HepG2 (cell line): ENCODE results near the gene ZNF26. TPM values are rescaled to one million over a fixed set of nuclear protein-coding genes. Genes with fewer than 3 reads are reported as not detected.
A peak's percentile ranks its signal among the peaks of the same experiment; 100 is the strongest.

Experiments
- ATAC-seq: fragments of 200-7000 bp; cut with Tn5 transposase; 3 replicates; pipeline ENCODE4 v1.9.1; 2020; ENCODE audit warnings: mild to moderate bottlenecking, moderate library complexity
- BruUV-seq: library from RNA; stranded (reverse); fragments of 400-500 nt; replicated peaks from 2 replicates; lab custom pipeline; 2021; lab: Mats Ljungman, UMichigan
- CTCF ChIA-PET: fragments of 300-600 bp; formaldehyde crosslinking; extraction: SDS; loops from one replicate; lab custom pipeline; 2021; ENCODE audit warnings: low total read pairs, inconsistent platforms, low intra/inter-chr PET ratio; lab: Yijun Ruan, JAX
- POLR2A ChIA-PET: fragments of 350-600 bp; sonication (Branson Sonifier 250); formaldehyde crosslinking; loops from one replicate; lab custom pipeline; 2020; ENCODE audit warnings: antibody characterized with exemption, inconsistent platforms; lab: Yijun Ruan, JAX
- DNase-seq: peaks from one replicate; pipeline ENCODE4 v3.0.0-alpha.2; 2015; ENCODE audit warnings: low spot score
- FAIRE-seq: peaks from 3 replicates; lab custom pipeline; 2011; peaks lifted over from hg19 to GRCh38; lab: Jason Lieb, UNC
- H2AFZ ChIP-seq: one replicate; pipeline ENCODE4 v1.6.1; 2011; ENCODE audit warnings: low read length, inconsistent platforms
- H3K27ac ChIP-seq: fragments of 300-600 bp; 3 replicates; pipeline ENCODE4 v1.8.0; 2011; ENCODE audit warnings: mixed run types, mild to moderate bottlenecking, mixed read lengths, low read length, inconsistent platforms; ENCODE audit not compliant: insufficient read depth; ENCODE audit errors: extremely low read length
- H3K27me3 ChIP-seq, 2 experiments: fragments of 200-600 bp in 1 of 2; 2 replicates in 1 of 2; 3 replicates in 1 of 2; pipeline versions ENCODE4 v1.6.0 to v1.8.0; 2011; ENCODE audit warnings: low read length in 2 of 2, mild to moderate bottlenecking in 2 of 2, moderate library complexity in 2 of 2, inconsistent platforms in 1 of 2; ENCODE audit not compliant: insufficient read depth in 2 of 2, control insufficient read depth in 1 of 2
- H3K36me3 ChIP-seq, 2 experiments: fragments of 200-600 bp in 1 of 2; replicated peaks in 1 of 2; 2 replicates in 1 of 2; 3 replicates in 1 of 2; pipeline versions ENCODE4 v1.5.1 to v1.8.0; 2011; ENCODE audit warnings: low read length in 2 of 2, inconsistent platforms in 1 of 2; ENCODE audit not compliant: insufficient read depth in 2 of 2, control insufficient read depth in 1 of 2
- H3K4me1 ChIP-seq: 2 replicates; pipeline ENCODE4 v1.5.1; 2012; ENCODE audit warnings: low read length, inconsistent platforms; ENCODE audit not compliant: insufficient read depth
- H3K4me2 ChIP-seq: 2 replicates; pipeline ENCODE4 v1.6.0; 2011; ENCODE audit warnings: low read depth, low read length, inconsistent platforms
- H3K4me3 ChIP-seq, 3 experiments: fragments of 200-600 bp in 1 of 3; sonication (generic), shearing (Covaris generic) in 1 of 3; replicated peaks in 1 of 3; 2 replicates each; pipeline ENCODE4 v1.5.1; 2011 to 2016; ENCODE audit warnings: low read length in 3 of 3, inconsistent platforms in 2 of 3, low read depth in 2 of 3, mild to moderate bottlenecking in 2 of 3, control low read depth in 1 of 3, mixed read lengths in 1 of 3; ENCODE audit not compliant: insufficient read depth in 1 of 3
- H3K79me2 ChIP-seq: one replicate; pipeline ENCODE4 v1.6.1; 2011; ENCODE audit warnings: low read length, inconsistent platforms; ENCODE audit not compliant: insufficient read depth
- H3K9ac ChIP-seq: 2 replicates; pipeline ENCODE4 v1.6.0; 2011; ENCODE audit warnings: mild to moderate bottlenecking, low read depth, low read length, inconsistent platforms; ENCODE audit not compliant: insufficient read depth
- H3K9me3 ChIP-seq: 2 replicates; pipeline ENCODE4 v1.5.1; 2012; ENCODE audit warnings: mild to moderate bottlenecking, low read length
- H4K20me1 ChIP-seq: 2 replicates; pipeline ENCODE4 v1.6.0; 2011; ENCODE audit warnings: inconsistent platforms, mild to moderate bottlenecking, low read length, moderate library complexity; ENCODE audit not compliant: insufficient read depth
- AKAP8 ChIP-seq: sonication (generic); formaldehyde crosslinking; IDR thresholded peaks from 2 replicates; pipeline ENCODE4 v1.5.1; 2020; ENCODE audit warnings: mild to moderate bottlenecking, missing genetic modification reagents
- ATF6 ChIP-seq: sonication (generic); formaldehyde crosslinking; conservative IDR thresholded peaks from 2 replicates; pipeline ENCODE4 v1.4.0; 2020; ENCODE audit warnings: missing genetic modification reagents
- GFI1 ChIP-seq: sonication (generic); formaldehyde crosslinking; IDR thresholded peaks from 2 replicates; pipeline ENCODE4 v1.5.0; 2020; ENCODE audit warnings: missing genetic modification reagents, mild to moderate bottlenecking, borderline replicate concordance
- PHF5A ChIP-seq: IDR thresholded peaks from one replicate; pipeline ENCODE4 v1.6.1; 2018; ENCODE audit warnings: low read depth, missing genetic modification reagents; ENCODE audit not compliant: unreplicated experiment
- ZBTB40 ChIP-seq, 2 experiments: fragments of 450-650 bp in 1 of 2; sonication (generic) in 1 of 2; formaldehyde crosslinking in 1 of 2; IDR thresholded peaks; 2 replicates each; pipeline versions ENCODE4 v1.6.1 to v1.8.0; 2016 to 2022; ENCODE audit warnings: antibody characterized with exemption in 1 of 2, mild to moderate bottlenecking in 1 of 2, missing genetic modification reagents in 1 of 2
- ZNF276 ChIP-seq: sonication (generic); formaldehyde crosslinking; IDR thresholded peaks from 2 replicates; pipeline ENCODE4 v1.4.0; 2020; ENCODE audit warnings: mild to moderate bottlenecking, low read depth, missing genetic modification reagents
- ZNF639 ChIP-seq: conservative IDR thresholded peaks from 2 replicates; pipeline ENCODE4 v1.6.1; 2018; ENCODE audit warnings: missing genetic modification reagents
- ZNF841 ChIP-seq: sonication (generic); formaldehyde crosslinking; IDR thresholded peaks from 2 replicates; pipeline ENCODE4 v1.8.1; 2023; ENCODE audit warnings: missing genetic modification reagents, borderline replicate concordance
- WGBS: methylation state at CpG from one replicate; pipeline ENCODE4 v1.1.6; 2017; ENCODE audit warnings: low lambda C conversion rate; 5-methylcytosine and 5-hydroxymethylcytosine counted together
- in situ Hi-C: cut with HindIII; loops from 2 replicates; pipeline ENCODE4 v1.10.0; 2017; ENCODE audit warnings: low pct_unique_long_range_greater_than_20kb; ENCODE audit not compliant: extremely low pct_ligation_motif_present
- intact Hi-C: fragments of 100-400 bp; cut with micrococcal nuclease; formaldehyde crosslinking; loops from one replicate; pipeline ENCODE4 v1.10.0; 2022; ENCODE audit not compliant: unreplicated experiment
- polyA plus RNA-seq, 8 experiments: library from polyadenylated mRNA; depleted of rRNA in 3 of 8; stranded (reverse) in 7 of 8; unstranded in 1 of 8; fragments of >200 nt; fragmentation: Illumina TruSeq in 4 of 8; extraction: Trizol in 4 of 8; gene quantifications; 2 replicates each; pipeline versions ENCODE4 v1.2.1 to v1.2.3, GENCODE V29; 2011 to 2016; ENCODE audit warnings: low read depth in 4 of 8, missing spikeins in 1 of 8, mixed read lengths in 1 of 8; ENCODE audit not compliant: insufficient read depth in 1 of 8
- total RNA-seq, 5 experiments: library from RNA; depleted of rRNA; stranded (reverse); fragments of >200 nt; fragmentation: Illumina TruSeq; extraction: Trizol; gene quantifications; 2 replicates each; pipeline ENCODE4 v1.2.3, GENCODE V29; 2016; ENCODE audit warnings: low read depth in 1 of 5

The ZNF26 gene
- total and polyA plus RNA-seq, 2 of the 13 experiments (the other 11 are each of a cell fraction or from before 2014, with no cell fraction given): 3.8 to 6.5 TPM

- DNase-seq (peak; percentile 3), FAIRE-seq (no peak), ATAC-seq (peak; percentile 40)
- Histone ChIP-seq H3K36me3 (peaks cover 0 to 15% of the 10 kb centered on the region in 2 experiments; a peak in 2 of 5 replicates), H2AFZ (no peak overlapping the region), H3K27me3 (no peaks in the 10 kb centered on the region; a peak in 1 of 5 replicates), H3K9me3 (peaks cover 52% of the 10 kb centered on the region), H3K4me2 (peak overlapping the region; percentile 74), H3K27ac (peak overlapping the region; percentile 42), H3K9ac (peak overlapping the region; percentile 81), H3K4me3 (peak overlapping the region; percentile 83 to 99 (median 96)), H3K79me2 (peaks cover 19% of the 10 kb centered on the region), H3K4me1 (peaks cover 17% of the 10 kb centered on the region), H4K20me1 (no peaks in the 10 kb centered on the region)
- 8% methylated on average over 8 of the region's 11 CpGs for WGBS
- ChIA-PET POLR2A (interaction anchor here (0.6 to 3.0 kb wide), 5 partner anchors 31 to 194 kb away, joined by 3 to 25 read pairs (median 8); partner anchors contain the start of genes ZNF140, ZNF268, ZNF605 and ZNF84), CTCF (no interaction called here)
- in situ Hi-C loops: loop anchor here (5.0 kb wide), 1 partner anchor 50 kb away; the partner anchor contains the start of gene ZNF84
- intact Hi-C loops: loop anchor here (2.0 kb wide), 1 partner anchor 94 kb away; the partner anchor contains the start of gene ZNF140
- no TSS peak for BruUV-seq
- no peak for TF ChIP-seq ZBTB40 (IDR thresholded peaks at IDR 0.05)
- TF ChIP-seq ZBTB40 (CRISPR knock-in tag; IDR thresholded peaks at IDR 0.05): no peak
- no peak for TF ChIP-seq ZNF841 (CRISPR knock-in tag)
- TF ChIP-seq PHF5A: no peak
- TF ChIP-seq GFI1: no peak
- TF ChIP-seq ZNF639 (CRISPR knock-in tag): no peak
- TF ChIP-seq ATF6 (CRISPR knock-in tag): no peak
- TF ChIP-seq AKAP8: no peak
- TF ChIP-seq ZNF276 (CRISPR knock-in tag): no peak
Measured at GRCh38 chr12:132986885-132987225, 688 bp downstream of the ZNF26 start.
